ENCODE results near the gene MYO18A.

DNA sequence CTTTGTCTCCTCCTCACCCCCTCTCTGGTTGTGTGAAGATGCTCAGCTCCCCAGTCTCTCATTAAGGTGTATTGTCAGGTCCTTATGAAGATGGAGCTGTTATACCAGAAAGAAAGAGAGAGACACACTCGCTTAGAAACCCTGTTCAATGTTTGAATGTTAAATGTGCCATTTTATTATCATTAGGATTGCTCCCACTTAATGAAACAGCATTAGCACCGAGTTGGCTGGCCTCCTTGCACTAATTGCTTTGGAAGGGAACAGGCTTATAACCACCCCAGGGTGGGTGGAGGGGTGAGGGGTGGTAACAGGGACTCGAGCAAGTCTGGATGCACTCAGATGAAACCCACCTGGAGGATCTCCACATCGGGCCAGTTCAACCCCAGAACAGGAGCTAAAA lies 122.8 kb downstream of the MYO18A start:
- TF ChIP-seq EP300 (IDR thresholded peaks at IDR 0.05): no peak
- TF ChIP-seq, protein P1, sequence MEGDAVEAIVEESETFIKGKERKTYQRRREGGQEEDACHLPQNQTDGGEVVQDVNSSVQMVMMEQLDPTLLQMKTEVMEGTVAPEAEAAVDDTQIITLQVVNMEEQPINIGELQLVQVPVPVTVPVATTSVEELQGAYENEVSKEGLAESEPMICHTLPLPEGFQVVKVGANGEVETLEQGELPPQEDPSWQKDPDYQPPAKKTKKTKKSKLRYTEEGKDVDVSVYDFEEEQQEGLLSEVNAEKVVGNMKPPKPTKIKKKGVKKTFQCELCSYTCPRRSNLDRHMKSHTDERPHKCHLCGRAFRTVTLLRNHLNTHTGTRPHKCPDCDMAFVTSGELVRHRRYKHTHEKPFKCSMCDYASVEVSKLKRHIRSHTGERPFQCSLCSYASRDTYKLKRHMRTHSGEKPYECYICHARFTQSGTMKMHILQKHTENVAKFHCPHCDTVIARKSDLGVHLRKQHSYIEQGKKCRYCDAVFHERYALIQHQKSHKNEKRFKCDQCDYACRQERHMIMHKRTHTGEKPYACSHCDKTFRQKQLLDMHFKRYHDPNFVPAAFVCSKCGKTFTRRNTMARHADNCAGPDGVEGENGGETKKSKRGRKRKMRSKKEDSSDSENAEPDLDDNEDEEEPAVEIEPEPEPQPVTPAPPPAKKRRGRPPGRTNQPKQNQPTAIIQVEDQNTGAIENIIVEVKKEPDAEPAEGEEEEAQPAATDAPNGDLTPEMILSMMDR (IDR thresholded peaks at IDR 0.05): no peak
- TF ChIP-seq POLR2A (IDR thresholded peaks at IDR 0.05): no peak
